H9 (cell line): ENCODE data around the gene LIPC. TPM values are rescaled to one million over a fixed set of nuclear protein-coding genes. Genes with fewer than 3 reads are reported as not detected.

Experiments used
- DNase-seq: peaks from one replicate; pipeline ENCODE4 v3.0.0-alpha.2; 2017
- H2AFZ ChIP-seq: one replicate; pipeline ENCODE4 v1.6.1; 2013; ENCODE audit warnings: mild to moderate bottlenecking, low read length, control low read depth, moderate library complexity
- H2AK5ac ChIP-seq: 2 replicates; pipeline ENCODE4 v1.6.1; 2013; ENCODE audit warnings: low read length, control low read depth, mixed read lengths; ENCODE audit not compliant: insufficient read length
- H2BK120ac ChIP-seq: one replicate; pipeline ENCODE4 v1.6.1; 2013; ENCODE audit warnings: low read depth, mild to moderate bottlenecking, low read length, control low read depth, inconsistent platforms; ENCODE audit not compliant: poor library complexity, severe bottlenecking
- H2BK12ac ChIP-seq: 2 replicates; pipeline ENCODE4 v1.6.1; 2013; ENCODE audit warnings: low read length, control low read depth, mixed read lengths, low read depth; ENCODE audit not compliant: insufficient read length
- H2BK15ac ChIP-seq: 2 replicates; pipeline ENCODE4 v1.6.1; 2013; ENCODE audit warnings: low read depth, low read length, control low read depth
- H2BK20ac ChIP-seq: one replicate; pipeline ENCODE4 v1.6.1; 2013; ENCODE audit warnings: low read depth, mild to moderate bottlenecking, low read length, control low read depth, inconsistent platforms; ENCODE audit not compliant: poor library complexity, severe bottlenecking
- H2BK5ac ChIP-seq: 2 replicates; pipeline ENCODE4 v1.6.1; 2013; ENCODE audit warnings: low read length, control low read depth, mixed read lengths; ENCODE audit not compliant: insufficient read length
- H3K14ac ChIP-seq: 2 replicates; pipeline ENCODE4 v1.6.1; 2013; ENCODE audit warnings: low read length, control low read depth; ENCODE audit not compliant: insufficient read depth
- H3K18ac ChIP-seq: 2 replicates; pipeline ENCODE4 v1.6.1; 2013; ENCODE audit warnings: low read depth, mild to moderate bottlenecking, mixed read lengths, low read length, control low read depth; ENCODE audit not compliant: insufficient read length
- H3K23ac ChIP-seq: 2 replicates; pipeline ENCODE4 v1.6.1; 2013; ENCODE audit warnings: low read length, control low read depth, mixed read lengths, low read depth; ENCODE audit not compliant: insufficient read length
- H3K23me2 ChIP-seq: 2 replicates; pipeline ENCODE4 v1.6.1; 2013; ENCODE audit warnings: low read depth, mild to moderate bottlenecking, mixed read lengths, low read length, control low read depth; ENCODE audit not compliant: insufficient read length, poor library complexity, severe bottlenecking
- H3K27ac ChIP-seq: 2 replicates; pipeline ENCODE4 v1.5.1; 2013; ENCODE audit warnings: low read length, control low read depth, mixed read lengths, low read depth; ENCODE audit not compliant: insufficient read length
- H3K27me3 ChIP-seq: 2 replicates; pipeline ENCODE4 v1.6.1; 2013; ENCODE audit warnings: low read length, control low read depth, inconsistent platforms; ENCODE audit not compliant: insufficient read depth
- H3K4ac ChIP-seq: 2 replicates; pipeline ENCODE4 v1.6.1; 2013; ENCODE audit warnings: low read depth, mild to moderate bottlenecking, control low read depth, inconsistent platforms, low read length, moderate library complexity
- H3K4me1 ChIP-seq: 2 replicates; pipeline ENCODE4 v1.6.1; 2013; ENCODE audit warnings: low read length, control low read depth, inconsistent platforms; ENCODE audit not compliant: insufficient read depth
- H3K4me2 ChIP-seq: 2 replicates; pipeline ENCODE4 v1.6.1; 2013; ENCODE audit warnings: low read length, control low read depth, mixed read lengths; ENCODE audit not compliant: insufficient read length, insufficient read depth
- H3K56ac ChIP-seq: 2 replicates; pipeline ENCODE4 v1.6.1; 2013; ENCODE audit warnings: low read depth, mild to moderate bottlenecking, mixed read lengths, low read length, control low read depth; ENCODE audit not compliant: insufficient read length
- H3K79me1 ChIP-seq: 2 replicates; pipeline ENCODE4 v1.6.1; 2013; ENCODE audit warnings: low read depth, mild to moderate bottlenecking, moderate library complexity, low read length, control low read depth, inconsistent platforms; ENCODE audit not compliant: insufficient read depth, poor library complexity, severe bottlenecking
- H3K79me2 ChIP-seq: 2 replicates; pipeline ENCODE4 v1.6.1; 2013; ENCODE audit warnings: low read length, control low read depth, inconsistent platforms; ENCODE audit not compliant: insufficient read depth
- H3K9ac ChIP-seq: 2 replicates; pipeline ENCODE4 v1.6.1; 2013; ENCODE audit warnings: low read length, control low read depth, mixed read lengths; ENCODE audit not compliant: insufficient read length; ENCODE audit errors: extremely low read depth
- H3K9me3 ChIP-seq: one replicate; pipeline ENCODE4 v1.6.1; 2013; ENCODE audit warnings: low read depth, low read length, inconsistent platforms; ENCODE audit not compliant: control insufficient read depth
- H3T11ph ChIP-seq: one replicate; pipeline ENCODE4 v1.6.1; 2013; ENCODE audit warnings: mild to moderate bottlenecking, low read length, control low read depth, inconsistent platforms
- H4K20me1 ChIP-seq: one replicate; pipeline ENCODE4 v1.6.1; 2013; ENCODE audit not compliant: control insufficient read depth, insufficient read length, insufficient read depth
- H4K5ac ChIP-seq: 2 replicates; pipeline ENCODE4 v1.6.1; 2013; ENCODE audit warnings: low read depth, mild to moderate bottlenecking, mixed read lengths, low read length, control low read depth; ENCODE audit not compliant: insufficient read length
- H4K8ac ChIP-seq: replicated peaks from 2 replicates; pipeline ENCODE4 v1.6.1; 2013; ENCODE audit warnings: low read length, control low read depth, mixed read lengths, low read depth; ENCODE audit not compliant: insufficient read length
- H4K91ac ChIP-seq: 2 replicates; pipeline ENCODE4 v1.6.1; 2013; ENCODE audit warnings: low read depth, mild to moderate bottlenecking, moderate library complexity, mixed read lengths, low read length, control low read depth; ENCODE audit not compliant: insufficient read length
- H3K27ac Mint-ChIP-seq, 3 experiments: 2 replicates in 2 of 3; 3 replicates in 1 of 3; pipeline ENCODE4 v1.8.0; 2020 to 2021; ENCODE audit warnings: mixed read lengths in 3 of 3, mild to moderate bottlenecking in 1 of 3, moderate library complexity in 1 of 3
- H3K27me3 Mint-ChIP-seq: 2 replicates; pipeline ENCODE4 v1.8.0; 2021; ENCODE audit warnings: low read depth, mild to moderate bottlenecking, moderate library complexity, mixed read lengths
- H3K36me3 Mint-ChIP-seq, 3 experiments: 2 replicates in 2 of 3; 3 replicates in 1 of 3; pipeline ENCODE4 v1.8.0; 2020 to 2021; ENCODE audit warnings: low read depth in 3 of 3, mixed read lengths in 3 of 3; ENCODE audit not compliant: insufficient read depth in 1 of 3
- H3K4me1 Mint-ChIP-seq, 2 experiments: 2 replicates each; pipeline ENCODE4 v1.8.0; 2020; ENCODE audit warnings: mixed read lengths in 2 of 2
- H3K4me3 Mint-ChIP-seq, 2 experiments: 2 replicates in 1 of 2; 3 replicates in 1 of 2; pipeline ENCODE4 v1.8.0; 2020 to 2021; ENCODE audit warnings: mild to moderate bottlenecking in 2 of 2, mixed read lengths in 2 of 2, moderate library complexity in 1 of 2
- H3K9me3 Mint-ChIP-seq, 2 experiments: 2 replicates in 1 of 2; 3 replicates in 1 of 2; pipeline ENCODE4 v1.8.0; 2020; ENCODE audit warnings: mild to moderate bottlenecking in 2 of 2, mixed read lengths in 2 of 2, moderate library complexity in 1 of 2
- CTCF ChIP-seq: fragments of 200-600 bp; sonication (generic); conservative IDR thresholded peaks from 3 replicates; pipeline ENCODE4 v1.8.0; 2021; ENCODE audit warnings: antibody characterized with exemption, mild to moderate bottlenecking
- WGBS: extraction: QIAGEN DNeasy Blood & Tissue Kit; methylation state at CpG from one replicate; pipeline ENCODE4 v1.1.7; 2013; ENCODE audit warnings: missing lambda C conversion rate, low lambda C conversion rate, mixed read lengths; ENCODE audit not compliant: insufficient read length; ENCODE audit errors: extremely low coverage; 5-methylcytosine and 5-hydroxymethylcytosine counted together
- total RNA-seq: library from RNA; stranded (reverse); gene quantifications from 2 replicates; pipeline ENCODE4 v1.2.1, GENCODE V29; 2021

Gene LIPC
- total RNA-seq, 1 experiment from 2014 or later, result not detected

- Histone ChIP-seq H3K4me2 (no peak overlapping the region), H3K23me2 (no peaks in the 10 kb centered on the region), H3K4me1 (no peaks in the 10 kb centered on the region), H4K5ac (no peak overlapping the region), H2BK15ac (no peak overlapping the region), H3K56ac (no peak overlapping the region), H2AFZ (no peak overlapping the region), H3K9ac (no peak overlapping the region), H2AK5ac (no peak overlapping the region), H3K79me1 (no peaks in the 10 kb centered on the region), H2BK5ac (no peak overlapping the region), H2BK120ac (no peak overlapping the region), H3K27me3 (no peaks in the 10 kb centered on the region), H4K91ac (no peak overlapping the region), H3K79me2 (no peaks in the 10 kb centered on the region), H4K8ac (no peak overlapping the region), H3K14ac (no peak overlapping the region), H3K4ac (no peak overlapping the region), H4K20me1 (no peaks in the 10 kb centered on the region), H2BK20ac (no peak overlapping the region), H3T11ph (no peak overlapping the region), H3K18ac (no peak overlapping the region), H3K27ac (no peak overlapping the region), H3K23ac (no peak overlapping the region), H2BK12ac (no peak overlapping the region), H3K9me3 (no peaks in the 10 kb centered on the region)
- Mint-ChIP-seq H3K9me3 (no peaks in the 10 kb centered on the region; a peak in 2 of 5 replicates), H3K27ac (peak overlapping the region in 1 of 3 experiments; percentile 39; a peak in 1 of 7 replicates), H3K4me3 (no peak overlapping the region), H3K36me3 (no peaks in the 10 kb centered on the region), H3K27me3 (no peaks in the 10 kb centered on the region), H3K4me1 (peaks cover 10 to 15% of the 10 kb centered on the region in 2 experiments)
- TF ChIP-seq CTCF, result no peak
- no CpG with 5 or more reads among the region's 9 CpGs for whole genome bisulfite sequencing
- DNase-seq, result no peak
These were observed 65.4 kb downstream of the LIPC start for GRCh38 chr15:58497046-58497785.
